OCI-LY1 (cell line): ENCODE results near the gene BCAN.

ENCODE experiments used
- H2AFZ ChIP-seq: fragments of 200-600 bp; sonication (generic), shearing (Covaris generic); 2 replicates; pipeline ENCODE4 v1.6.0; 2014; ENCODE audit warnings: antibody characterized with exemption, mild to moderate bottlenecking, low read length
- H3F3A ChIP-seq: fragments of 200-600 bp; sonication (generic), shearing (Covaris generic); 2 replicates; pipeline ENCODE4 v1.6.0; 2014; ENCODE audit warnings: mild to moderate bottlenecking, antibody characterized with exemption, low read length, moderate library complexity; ENCODE audit not compliant: insufficient read depth
- H3K27ac ChIP-seq: fragments of 200-600 bp; sonication (generic); 2 replicates; pipeline ENCODE4 v1.5.1; 2014; ENCODE audit warnings: low read length, mixed run types, mild to moderate bottlenecking, low read depth; ENCODE audit not compliant: poor library complexity, severe bottlenecking
- H3K27me3 ChIP-seq: fragments of 200-600 bp; sonication (generic); 2 replicates; pipeline ENCODE4 v1.6.0; 2014; ENCODE audit warnings: antibody characterized with exemption, mild to moderate bottlenecking, low read length, moderate library complexity; ENCODE audit not compliant: insufficient read depth
- H3K36me3 ChIP-seq: fragments of 200-600 bp; sonication (generic); 2 replicates; pipeline ENCODE4 v1.6.1; 2014; ENCODE audit warnings: mild to moderate bottlenecking, antibody characterized with exemption, low read length, moderate library complexity, mixed read lengths; ENCODE audit not compliant: insufficient read depth
- H3K4me1 ChIP-seq: fragments of 200-600 bp; sonication (generic); 2 replicates; pipeline ENCODE4 v1.5.1; 2014; ENCODE audit warnings: mild to moderate bottlenecking, low read length, moderate library complexity; ENCODE audit not compliant: insufficient read depth, severe bottlenecking
- H3K4me2 ChIP-seq: fragments of 200-600 bp; sonication (generic), shearing (Covaris generic); 2 replicates; pipeline ENCODE4 v1.6.1; 2014; ENCODE audit warnings: low read length
- H3K4me3 ChIP-seq: fragments of 200-600 bp; sonication (generic); 2 replicates; pipeline ENCODE4 v1.5.1; 2014; ENCODE audit warnings: low read length, low read depth, mild to moderate bottlenecking, mixed read lengths; ENCODE audit not compliant: poor library complexity, severe bottlenecking
- H3K79me2 ChIP-seq: fragments of 200-600 bp; shearing (Covaris generic); 2 replicates; pipeline ENCODE4 v1.6.1; 2016; ENCODE audit warnings: mixed run types, low read length, mixed read lengths; ENCODE audit not compliant: insufficient read depth
- H3K9ac ChIP-seq: fragments of 200-600 bp; sonication (generic), shearing (Covaris generic); 2 replicates; pipeline ENCODE4 v1.6.1; 2014; ENCODE audit warnings: mild to moderate bottlenecking, low read length, mixed read lengths
- H3K9me2 ChIP-seq: fragments of 200-600 bp; sonication (generic), shearing (Covaris generic); 2 replicates; pipeline ENCODE4 v1.6.1; 2014; ENCODE audit warnings: low read depth, mild to moderate bottlenecking, low read length, mixed read lengths
- H3K9me3 ChIP-seq: fragments of 200-600 bp; shearing (Covaris generic); 2 replicates; pipeline ENCODE4 v1.6.1; 2014; ENCODE audit warnings: low read length, mixed read lengths
- H4K20me1 ChIP-seq: fragments of 200-600 bp; sonication (generic), shearing (Covaris generic); 2 replicates; pipeline ENCODE4 v1.6.0; 2016; ENCODE audit warnings: mild to moderate bottlenecking, low read length; ENCODE audit not compliant: insufficient read depth
- EZH2 ChIP-seq: fragments of 200-600 bp; sonication (generic), shearing (Covaris generic); IDR thresholded peaks from 2 replicates; pipeline ENCODE4 v1.8.0; 2017; ENCODE audit warnings: borderline replicate concordance, mixed run types, mild to moderate bottlenecking, antibody characterized with exemption, low read length, moderate library complexity, mixed read lengths
- TF ChIP-seq, protein P1 (sequence below): fragments of 200-600 bp; sonication (generic), shearing (Covaris generic); IDR thresholded peaks from 2 replicates; pipeline ENCODE4 v1.5.1; 2017; ENCODE audit warnings: mild to moderate bottlenecking, antibody characterized with exemption, low read length, moderate library complexity, mixed read lengths

Gene BCAN

DNA sequence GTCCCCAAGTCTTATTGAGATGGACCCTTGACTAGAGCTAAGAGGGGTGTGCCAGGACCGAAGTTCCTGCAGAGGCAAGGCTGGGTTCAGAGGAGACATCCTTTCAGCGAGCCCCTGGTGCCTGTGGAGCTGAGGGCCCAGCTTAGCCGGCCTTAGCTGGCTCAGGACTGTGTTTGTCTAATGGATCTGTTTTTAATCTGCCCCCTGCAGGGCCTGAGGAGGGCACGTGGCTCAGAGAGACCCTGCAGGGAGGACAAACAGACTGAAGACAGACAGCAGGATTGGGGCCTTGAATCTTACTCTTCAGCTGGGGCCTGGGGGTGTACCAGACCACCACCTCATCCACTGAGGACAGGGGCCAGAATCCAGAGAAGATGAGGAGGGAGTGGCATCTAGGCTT, 61.8 kb downstream of the BCAN start:
- no peaks in the 10 kb centered on the region for H3F3A ChIP-seq
- peaks cover 11% of the 10 kb centered on the region; the same call in 1 of the 2 replicates for H3K27me3 ChIP-seq
- no peaks in the 10 kb centered on the region for H4K20me1 ChIP-seq
- H3K4me3 ChIP-seq, result no peak overlapping the region
- no peaks in the 10 kb centered on the region for H3K36me3 ChIP-seq
- H3K9me2 ChIP-seq, result no peaks in the 10 kb centered on the region
- no peaks in the 10 kb centered on the region for H3K79me2 ChIP-seq
- H3K27ac ChIP-seq, result no peak overlapping the region
- no peak overlapping the region for H2AFZ ChIP-seq
- H3K9me3 ChIP-seq, result no peaks in the 10 kb centered on the region
- no peak for TF ChIP-seq EZH2
- TF ChIP-seq, protein P1, sequence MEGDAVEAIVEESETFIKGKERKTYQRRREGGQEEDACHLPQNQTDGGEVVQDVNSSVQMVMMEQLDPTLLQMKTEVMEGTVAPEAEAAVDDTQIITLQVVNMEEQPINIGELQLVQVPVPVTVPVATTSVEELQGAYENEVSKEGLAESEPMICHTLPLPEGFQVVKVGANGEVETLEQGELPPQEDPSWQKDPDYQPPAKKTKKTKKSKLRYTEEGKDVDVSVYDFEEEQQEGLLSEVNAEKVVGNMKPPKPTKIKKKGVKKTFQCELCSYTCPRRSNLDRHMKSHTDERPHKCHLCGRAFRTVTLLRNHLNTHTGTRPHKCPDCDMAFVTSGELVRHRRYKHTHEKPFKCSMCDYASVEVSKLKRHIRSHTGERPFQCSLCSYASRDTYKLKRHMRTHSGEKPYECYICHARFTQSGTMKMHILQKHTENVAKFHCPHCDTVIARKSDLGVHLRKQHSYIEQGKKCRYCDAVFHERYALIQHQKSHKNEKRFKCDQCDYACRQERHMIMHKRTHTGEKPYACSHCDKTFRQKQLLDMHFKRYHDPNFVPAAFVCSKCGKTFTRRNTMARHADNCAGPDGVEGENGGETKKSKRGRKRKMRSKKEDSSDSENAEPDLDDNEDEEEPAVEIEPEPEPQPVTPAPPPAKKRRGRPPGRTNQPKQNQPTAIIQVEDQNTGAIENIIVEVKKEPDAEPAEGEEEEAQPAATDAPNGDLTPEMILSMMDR, result no peak
- peaks cover 15% of the 10 kb centered on the region for H3K4me1 ChIP-seq
- no peak overlapping the region for H3K9ac ChIP-seq
- H3K4me2 ChIP-seq, result no peak overlapping the region

DNA sequence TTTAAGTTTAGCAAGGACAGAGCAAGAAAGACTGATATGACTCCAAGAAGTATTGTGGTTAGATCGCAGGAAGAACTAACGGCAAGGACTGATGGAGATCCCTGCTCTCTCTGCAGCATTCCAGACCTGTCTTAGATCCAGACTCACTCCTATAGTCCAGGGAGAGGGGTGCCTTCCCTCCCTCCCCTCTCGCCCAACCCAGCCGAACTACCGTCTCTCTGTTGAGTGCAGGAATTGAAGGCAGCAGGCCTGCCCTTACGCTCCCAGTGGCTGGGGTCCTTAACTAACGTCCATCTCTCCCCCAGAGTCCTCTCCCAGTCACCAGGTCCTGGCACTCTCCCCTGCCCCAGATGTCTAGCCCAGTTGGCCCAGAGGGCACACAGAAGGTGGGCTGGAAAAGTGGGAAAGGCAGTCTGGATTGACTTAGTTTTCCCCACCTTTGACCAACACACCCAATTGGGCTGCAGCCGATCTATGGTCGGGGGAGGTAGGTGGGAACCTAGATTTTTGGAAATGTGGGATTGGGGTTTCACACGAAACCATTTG, 62.3 kb downstream of the BCAN start:
- no peaks in the 10 kb centered on the region for H3K79me2 ChIP-seq
- H3K36me3 ChIP-seq, result no peaks in the 10 kb centered on the region
- no peaks in the 10 kb centered on the region for H4K20me1 ChIP-seq
- H3K4me3 ChIP-seq, result no peak overlapping the region
- no peaks in the 10 kb centered on the region for H3K9me3 ChIP-seq
- H3K27ac ChIP-seq, result no peak overlapping the region
- H3K4me1 ChIP-seq, result peaks cover 15% of the 10 kb centered on the region
- H2AFZ ChIP-seq, result no peak overlapping the region
- no peak overlapping the region for H3K9ac ChIP-seq
- peaks cover 11% of the 10 kb centered on the region; the same call in 1 of the 2 replicates for H3K27me3 ChIP-seq
- TF ChIP-seq, protein P1, result no peak
- TF ChIP-seq EZH2, result no peak
- H3K9me2 ChIP-seq, result no peaks in the 10 kb centered on the region
- no peak overlapping the region for H3K4me2 ChIP-seq
- no peaks in the 10 kb centered on the region for H3F3A ChIP-seq

DNA sequence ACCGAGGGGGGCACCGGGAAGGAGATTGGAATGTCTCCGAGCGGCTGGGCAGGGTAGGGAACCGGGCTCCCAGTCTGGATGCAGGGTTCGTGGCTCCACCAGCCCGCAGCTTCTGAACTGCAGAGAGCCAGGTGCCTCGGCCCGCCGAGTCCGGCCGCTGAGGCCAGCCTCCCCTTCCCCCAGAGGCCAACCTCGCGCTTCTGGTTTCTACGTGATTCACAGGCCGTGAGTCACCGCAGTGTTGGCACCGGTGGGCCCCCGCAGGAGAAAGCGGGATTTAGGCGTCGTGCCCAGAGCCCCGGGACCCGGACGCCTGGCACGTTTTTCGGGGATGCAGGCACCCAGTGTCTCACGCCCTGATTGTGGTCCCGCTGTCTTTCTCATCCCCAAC, 63.0 kb downstream of the BCAN start:
- H3K36me3 ChIP-seq, result no peaks in the 10 kb centered on the region
- H3K27me3 ChIP-seq, result peaks cover 11% of the 10 kb centered on the region; the same call in 1 of the 2 replicates
- no peak overlapping the region for H2AFZ ChIP-seq
- H3K9me3 ChIP-seq, result no peaks in the 10 kb centered on the region
- H3K4me2 ChIP-seq, result no peak overlapping the region
- no peaks in the 10 kb centered on the region for H4K20me1 ChIP-seq
- TF ChIP-seq, protein P1, result no peak
- no peak for TF ChIP-seq EZH2
- H3F3A ChIP-seq, result no peaks in the 10 kb centered on the region
- no peaks in the 10 kb centered on the region for H3K9me2 ChIP-seq
- no peak overlapping the region for H3K9ac ChIP-seq
- peaks cover 15% of the 10 kb centered on the region for H3K4me1 ChIP-seq
- H3K4me3 ChIP-seq, result no peak overlapping the region
- no peak overlapping the region for H3K27ac ChIP-seq
- H3K79me2 ChIP-seq, result no peaks in the 10 kb centered on the region
